Measurements from ENCODE around the gene WEE2.

GRCh38 chr7:141671705-141672496 lies 36.3 kb upstream of the WEE2 start:
- no peak for TF ChIP-seq ELK4 (IDR thresholded peaks at IDR 0.05; ENCODE audit: borderline replicate concordance, low read depth, low read length)
- TF ChIP-seq KLF17 (tag by site-specific recombination; IDR thresholded peaks at IDR 0.05), result no peak
- no peak for TF ChIP-seq REST (tag by site-specific recombination; IDR thresholded peaks at IDR 0.05)
- no peak for TF ChIP-seq ZNF324 (tag by site-specific recombination; IDR thresholded peaks at IDR 0.05)
- no peak for TF ChIP-seq CTCF (tag by site-specific recombination; IDR thresholded peaks at IDR 0.05)
- TF ChIP-seq YY1 (tag by site-specific recombination; IDR thresholded peaks at IDR 0.05), result no peak

All from HEK293 (cell line).